HG02970 (cell line): ENCODE measurements around the gene CYP11A1.

Experiments
- ATAC-seq: cut with Tn5 transposase; IDR thresholded peaks from one replicate; pipeline ENCODE4 v1.9.1; 2021; ENCODE audit warnings: mild to moderate bottlenecking, moderate library complexity, moderate number of reproducible peaks; ENCODE audit not compliant: unreplicated experiment, low FRiP score

The CYP11A1 gene

DNA sequence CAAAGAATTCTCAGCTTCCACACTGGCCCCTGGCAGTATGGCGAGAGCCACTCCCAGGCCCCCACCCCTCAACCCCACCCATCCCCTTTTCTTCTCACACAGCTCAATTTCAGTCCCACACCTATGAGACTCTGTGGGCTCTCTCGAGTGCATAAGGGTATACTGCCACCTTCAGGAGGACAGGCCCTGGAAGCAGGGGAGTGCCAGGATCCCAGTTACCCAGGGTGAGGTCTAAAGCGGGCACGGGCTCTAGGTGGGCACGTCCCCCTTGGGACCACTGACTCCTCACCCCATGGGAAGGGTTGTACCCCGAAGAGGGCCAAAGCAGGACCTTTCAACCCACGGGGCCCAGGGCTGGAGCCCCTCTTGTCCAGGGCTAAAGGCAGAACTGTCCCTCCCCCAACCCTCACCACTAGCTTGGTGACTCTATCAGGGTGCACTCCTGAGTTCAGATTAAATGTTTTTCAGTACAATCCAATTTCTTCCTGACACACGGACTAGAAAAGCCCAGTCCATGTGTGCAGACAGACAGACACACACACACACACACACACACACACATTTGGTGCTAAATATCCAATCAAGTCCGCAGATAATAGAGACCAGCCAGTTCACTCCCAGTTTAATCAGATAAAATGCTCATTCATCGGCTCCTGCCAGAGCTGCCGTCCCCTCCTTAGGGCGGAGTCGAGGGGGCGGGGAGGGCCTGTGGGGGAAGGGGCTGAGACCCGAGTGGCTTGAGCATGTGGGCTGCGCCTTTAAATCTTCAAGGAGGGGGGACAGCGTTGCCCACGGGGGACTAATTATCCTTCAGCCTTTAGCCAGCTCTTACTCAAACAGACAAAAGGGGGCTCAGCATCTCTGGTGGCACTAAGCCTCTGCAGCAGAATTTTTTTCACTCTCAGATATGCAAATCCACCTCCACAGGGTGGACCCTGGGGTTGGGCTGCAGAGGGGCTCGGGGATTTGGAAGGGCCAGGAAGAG is 59.3 kb downstream of the CYP11A1 start:
- ATAC-seq, result no peak

DNA sequence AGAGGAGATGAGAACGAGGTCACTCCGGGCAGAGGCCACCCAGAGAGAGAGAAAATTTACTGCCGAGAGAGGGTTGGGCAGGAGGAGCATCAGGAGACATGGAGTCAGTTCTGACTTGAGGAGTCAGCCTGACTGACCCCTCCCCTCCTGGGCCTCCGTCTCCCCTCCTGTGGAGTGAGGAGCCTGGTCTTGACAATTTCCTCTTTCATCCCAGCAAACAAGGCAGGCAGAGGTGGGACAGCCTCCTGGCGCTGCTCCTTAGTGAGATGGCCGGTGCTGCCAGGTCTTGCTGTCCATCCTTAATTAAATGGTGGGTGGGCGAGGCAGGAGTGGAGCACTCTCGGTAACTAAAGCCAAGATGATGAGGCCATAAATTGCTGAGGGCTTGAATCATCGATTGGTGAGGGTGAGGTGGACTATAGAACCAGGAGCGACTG is 60.6 kb downstream of the CYP11A1 start:
- ATAC-seq, result no peak

DNA sequence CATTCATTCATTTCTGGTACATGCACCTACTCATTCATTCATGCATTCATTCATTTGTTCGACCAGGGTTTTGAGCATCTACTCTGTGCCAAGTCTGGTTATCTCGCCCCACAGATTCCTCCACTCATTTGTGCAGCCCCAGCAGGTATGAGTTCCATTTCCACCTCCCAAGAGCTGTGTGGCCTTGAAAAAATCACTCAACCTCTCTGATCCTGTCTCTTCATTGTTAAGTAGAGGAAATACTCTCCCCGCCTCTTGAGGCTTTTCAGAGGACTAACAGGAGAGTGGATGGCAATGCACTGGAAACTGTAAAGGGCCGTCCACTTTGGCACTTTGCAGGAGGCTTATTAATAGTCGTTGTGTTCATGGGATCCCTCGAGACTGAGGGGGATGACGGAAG is 61.8 kb downstream of the CYP11A1 start:
- no peak for ATAC-seq

DNA sequence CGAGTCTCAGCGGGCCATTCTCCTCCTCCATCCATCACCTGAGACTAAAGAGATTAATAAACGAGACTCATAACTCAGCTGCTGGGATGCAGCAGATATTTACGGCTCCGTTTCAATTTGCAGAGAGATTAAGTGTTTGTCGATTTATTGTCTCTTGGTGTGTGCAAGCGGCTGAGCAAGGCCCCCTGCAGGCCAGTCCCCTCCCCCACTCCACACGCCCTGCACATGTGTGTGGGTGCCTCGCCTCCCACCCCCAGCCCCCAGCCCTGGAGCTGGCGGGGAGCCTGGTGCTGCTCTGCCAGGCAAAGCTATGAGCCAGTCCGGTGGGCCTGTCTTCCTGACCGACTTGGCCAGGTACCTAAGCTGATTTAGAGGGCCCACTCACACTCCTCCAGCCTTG is 63.0 kb downstream of the CYP11A1 start:
- ATAC-seq, result no peak

DNA sequence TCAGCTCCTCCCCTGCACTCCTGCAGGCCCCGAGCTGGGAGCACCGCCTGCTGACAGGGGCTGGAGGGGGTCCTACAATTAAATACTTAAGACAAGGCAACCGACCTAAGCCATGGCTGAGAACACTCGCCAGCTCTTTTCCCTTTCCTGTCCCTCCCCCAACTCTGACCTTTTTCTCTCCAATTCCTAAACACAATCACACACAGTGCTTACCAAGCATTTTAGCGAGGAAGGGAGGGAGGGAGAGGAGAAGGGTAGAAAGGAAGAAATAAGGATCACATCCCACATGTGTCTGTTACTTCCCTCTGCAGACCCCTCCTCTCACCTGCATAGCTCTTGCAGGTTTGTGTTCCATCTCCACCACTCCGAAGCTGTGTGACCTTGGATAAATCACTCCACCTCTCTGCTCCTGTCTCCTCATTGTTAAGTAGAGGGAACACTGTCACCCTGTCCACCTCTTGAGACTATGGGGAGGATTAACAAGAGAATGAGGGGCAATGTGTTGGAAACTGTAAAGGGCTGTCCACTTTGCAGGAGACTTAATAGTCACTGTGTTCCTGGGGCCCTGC is 63.6 kb downstream of the CYP11A1 start:
- no peak for ATAC-seq

DNA sequence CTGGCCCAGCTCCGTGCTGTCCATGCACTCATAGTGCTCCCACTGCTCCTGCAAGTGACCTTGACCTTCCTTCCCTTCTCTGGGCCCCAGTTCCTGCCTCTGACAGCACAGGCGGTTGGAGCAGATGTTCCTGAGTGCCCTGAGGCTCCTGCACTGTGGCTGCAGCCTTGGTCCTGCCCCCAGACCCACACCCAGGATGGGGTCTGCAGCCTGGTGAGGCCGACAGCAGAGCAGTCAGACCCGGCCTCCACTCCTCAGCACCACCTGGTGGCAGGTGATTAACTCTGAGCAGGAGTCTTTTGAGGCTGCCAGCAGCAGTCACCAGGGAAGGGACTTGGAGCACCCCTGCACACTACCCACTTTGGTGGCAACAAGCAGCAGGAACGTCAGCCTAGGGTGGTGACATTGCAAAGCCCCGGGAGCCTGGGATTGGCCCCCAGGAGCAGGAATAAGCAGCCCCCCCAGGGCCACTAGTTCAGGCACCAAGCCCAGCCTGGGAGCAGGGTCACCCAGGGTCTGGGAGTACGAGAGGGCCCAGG is 64.6 kb downstream of the CYP11A1 start:
- ATAC-seq, result no peak

DNA sequence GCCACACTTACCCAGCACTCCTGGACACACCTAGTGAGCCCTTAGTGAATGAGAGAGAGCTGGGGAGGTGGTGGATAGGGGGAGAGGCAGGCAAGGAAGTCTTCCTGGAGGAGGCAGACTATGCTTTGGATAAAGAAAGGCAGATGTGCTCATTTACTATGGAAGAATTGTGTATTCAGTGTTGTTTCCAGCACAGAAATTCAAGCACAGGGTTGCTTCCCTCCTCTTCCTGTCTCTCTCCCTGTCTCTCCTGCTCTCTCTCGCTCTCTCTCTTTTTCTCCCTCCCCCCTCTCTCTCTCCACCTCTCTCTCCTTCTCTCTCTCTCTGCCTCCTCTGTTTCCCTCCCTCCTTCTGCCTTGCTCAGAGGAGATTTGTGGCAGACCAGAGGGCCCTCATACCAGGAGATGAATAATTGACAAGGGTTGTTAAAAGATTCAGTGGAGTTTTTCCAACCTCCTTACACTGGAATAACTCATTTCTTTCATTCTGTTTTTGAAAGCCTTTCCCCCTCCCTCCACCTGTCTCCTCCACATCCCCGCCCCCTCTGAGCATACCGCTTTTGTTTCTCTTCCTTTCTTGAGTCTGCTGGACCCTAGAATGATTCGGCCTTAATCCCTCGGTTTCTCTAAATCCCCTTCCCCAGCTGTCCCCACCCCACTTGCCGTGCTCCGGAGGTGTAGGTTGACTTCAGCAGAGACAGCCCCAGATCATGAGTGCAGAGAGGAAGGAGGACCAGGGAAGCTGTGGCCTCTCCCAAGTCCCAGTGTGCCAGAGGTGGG is 65.7 kb downstream of the CYP11A1 start:
- no peak for ATAC-seq

DNA sequence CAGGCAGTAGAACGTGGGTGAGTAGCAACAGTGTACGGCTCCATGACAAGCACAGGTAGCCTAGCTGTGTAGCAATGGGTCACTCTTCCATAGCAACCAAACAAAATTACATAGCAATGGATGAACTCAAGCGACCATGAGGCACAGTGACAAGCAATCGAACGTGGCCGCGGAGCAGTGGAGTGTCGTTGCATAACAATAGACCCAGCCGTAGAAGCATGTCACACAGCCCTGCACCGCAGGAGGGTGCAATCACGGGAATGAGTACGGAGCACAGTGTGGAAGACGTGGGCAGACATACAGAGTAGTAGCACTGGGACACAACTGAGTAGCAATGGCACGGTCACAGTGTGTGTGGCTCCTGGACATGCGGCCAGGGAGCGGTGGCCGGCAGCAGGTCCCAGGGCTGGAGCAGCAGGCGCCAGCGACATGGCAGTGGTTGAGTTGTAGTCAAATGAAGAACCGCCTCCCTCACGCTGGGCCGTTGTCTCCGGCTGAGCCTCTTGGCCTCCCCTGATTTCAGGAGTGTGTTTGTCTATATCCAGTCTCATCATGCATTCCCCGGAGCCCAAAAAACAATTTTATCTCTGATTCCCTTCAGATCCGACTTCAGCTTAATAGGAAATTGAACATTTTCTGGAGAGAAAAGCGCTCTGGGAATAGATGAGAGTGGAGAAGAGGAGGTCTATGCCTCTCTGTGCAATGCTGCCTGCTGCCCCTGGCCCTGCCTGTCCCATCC is 67.2 kb downstream of the CYP11A1 start:
- ATAC-seq, result no peak

DNA sequence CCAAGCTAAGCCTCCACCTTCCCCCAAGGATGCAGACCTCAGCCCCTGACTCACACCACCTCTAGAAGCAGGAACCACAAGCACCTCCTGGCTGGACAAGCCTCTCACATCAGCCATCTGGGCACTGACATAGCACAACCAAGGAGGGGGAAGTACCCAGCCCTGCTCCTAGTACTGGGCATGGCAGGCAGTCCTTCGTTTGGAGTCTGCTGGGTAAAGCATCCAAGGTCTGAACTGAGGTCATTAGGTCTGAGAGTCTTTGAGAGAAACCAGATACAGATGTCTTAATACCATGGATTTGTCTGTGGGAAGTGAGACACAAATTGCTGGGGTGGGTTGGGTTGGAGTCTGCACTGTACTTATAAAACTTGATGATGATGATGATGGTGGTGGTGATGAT is 69.6 kb downstream of the CYP11A1 start:
- no peak for ATAC-seq

DNA sequence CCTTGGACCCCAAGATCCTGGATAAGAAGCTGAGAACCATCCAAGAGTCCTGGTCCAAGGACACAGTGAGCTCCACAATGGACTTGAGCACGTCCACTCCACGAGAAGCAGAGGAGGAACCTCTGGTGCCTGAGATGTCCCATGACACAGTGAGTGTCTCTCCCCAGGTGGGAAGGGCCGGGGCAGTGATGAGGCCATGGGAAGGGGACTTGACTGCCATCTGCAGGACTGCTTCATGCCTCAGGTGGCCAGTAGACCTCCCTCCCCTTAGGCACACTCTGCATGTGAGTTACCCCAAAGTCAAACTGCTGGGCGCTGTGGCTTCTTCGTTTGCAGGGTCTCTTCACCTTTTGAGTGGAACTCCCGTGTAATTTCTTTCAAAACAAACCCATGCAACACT is 71.6 kb downstream of the CYP11A1 start:
- ATAC-seq, result no peak

DNA sequence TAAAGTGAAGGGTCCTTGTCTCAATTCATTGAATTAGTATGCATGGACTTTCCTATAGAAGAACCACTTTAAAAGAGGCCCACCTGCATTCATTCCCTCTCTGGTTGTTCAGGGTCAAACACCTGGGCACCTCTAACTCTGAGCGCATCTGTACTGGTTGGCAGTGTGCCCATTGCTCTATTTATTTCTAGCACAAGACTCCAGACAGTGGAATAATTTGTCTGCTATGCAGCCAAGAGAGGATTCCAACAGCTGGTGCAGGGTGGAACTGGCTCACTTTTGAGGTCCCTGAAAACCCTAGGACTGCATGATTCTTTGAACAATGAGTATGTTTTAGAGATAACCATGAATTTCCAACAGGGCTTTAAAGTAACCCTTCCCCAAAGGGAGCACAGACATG is 73.4 kb downstream of the CYP11A1 start:
- ATAC-seq, result no peak

DNA sequence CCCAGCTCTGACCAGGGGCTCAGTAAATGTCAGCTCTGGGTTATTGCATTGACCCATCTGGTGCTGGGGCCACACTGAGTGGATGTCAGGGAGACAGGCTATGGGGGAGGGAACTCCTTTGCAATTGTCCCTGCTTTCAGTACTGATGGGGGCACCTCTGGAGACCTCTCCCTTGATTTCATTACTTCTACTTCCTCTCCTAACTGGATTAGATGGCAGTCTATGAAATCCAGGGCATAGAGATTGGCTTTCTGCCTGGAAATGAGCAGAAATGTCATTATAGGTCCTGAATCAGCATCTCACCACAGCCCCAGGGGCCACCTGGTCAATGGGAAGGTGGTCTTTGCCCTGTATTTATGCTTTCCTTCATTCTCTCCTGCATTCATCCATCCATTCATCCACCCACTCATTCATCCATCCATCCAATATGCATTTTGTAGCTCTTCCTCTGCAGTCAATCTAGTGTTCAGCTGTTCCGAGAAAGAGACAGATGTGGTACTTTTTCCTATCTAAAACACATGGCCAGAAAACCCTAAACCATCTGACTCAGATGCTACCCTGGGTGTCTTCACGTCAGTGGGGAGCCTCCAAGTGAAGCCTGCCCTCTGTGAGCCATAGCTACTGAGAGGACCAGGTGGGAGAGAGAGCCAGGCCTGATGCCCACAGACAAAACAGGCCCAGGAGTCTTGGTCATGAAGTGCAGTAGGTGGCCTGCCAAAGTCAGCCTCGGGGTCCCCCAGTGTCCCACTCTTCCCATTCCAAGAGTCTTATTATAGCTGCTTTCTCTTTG is 74.2 kb downstream of the CYP11A1 start:
- no peak for ATAC-seq

DNA sequence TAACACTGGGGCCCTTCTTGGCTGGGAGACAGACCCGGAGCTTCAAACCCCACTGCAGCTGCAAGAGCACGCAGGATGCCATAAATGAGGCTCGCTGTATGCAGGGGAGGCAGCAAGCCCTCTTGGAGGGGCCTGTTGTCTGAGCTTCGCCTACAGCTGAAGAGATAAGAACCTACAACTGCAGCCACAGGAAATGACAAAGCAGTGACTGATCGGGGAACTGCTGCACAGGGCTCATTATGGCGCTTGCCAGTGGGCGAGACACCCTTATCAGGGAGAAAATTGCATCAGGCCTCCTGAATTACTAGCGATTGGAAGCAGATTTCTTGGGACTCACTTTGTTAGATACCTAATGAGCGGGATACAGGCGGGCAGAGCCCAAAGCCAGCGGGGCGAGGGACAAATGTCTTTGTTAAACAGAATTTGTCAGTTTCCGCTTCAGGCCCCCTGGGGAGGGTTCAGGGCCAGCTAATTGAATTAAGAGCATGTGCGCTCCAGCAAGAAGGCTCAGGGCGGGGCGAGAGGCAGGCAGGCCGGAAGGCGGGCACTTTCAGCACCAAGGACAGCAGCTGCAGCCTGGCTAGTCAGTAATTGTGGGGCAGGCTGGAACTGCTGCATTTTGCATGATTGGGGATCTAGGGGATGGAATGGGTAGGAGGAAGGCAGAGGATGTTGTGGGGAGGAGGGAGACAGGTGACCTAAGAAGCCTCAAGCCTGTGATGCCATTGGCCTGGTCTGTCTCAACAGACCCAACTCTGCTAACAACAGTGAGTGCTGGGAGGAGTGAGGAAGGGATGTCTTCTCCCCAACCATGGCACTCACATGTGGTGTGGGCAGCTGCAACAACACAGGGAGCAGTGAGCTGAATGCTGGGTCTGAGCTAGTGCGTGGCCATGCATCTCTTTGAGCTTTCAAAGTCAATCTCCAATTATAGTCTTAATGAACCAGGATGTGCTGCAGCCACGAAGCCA is 76.1 kb downstream of the CYP11A1 start:
- ATAC-seq, result no peak

DNA sequence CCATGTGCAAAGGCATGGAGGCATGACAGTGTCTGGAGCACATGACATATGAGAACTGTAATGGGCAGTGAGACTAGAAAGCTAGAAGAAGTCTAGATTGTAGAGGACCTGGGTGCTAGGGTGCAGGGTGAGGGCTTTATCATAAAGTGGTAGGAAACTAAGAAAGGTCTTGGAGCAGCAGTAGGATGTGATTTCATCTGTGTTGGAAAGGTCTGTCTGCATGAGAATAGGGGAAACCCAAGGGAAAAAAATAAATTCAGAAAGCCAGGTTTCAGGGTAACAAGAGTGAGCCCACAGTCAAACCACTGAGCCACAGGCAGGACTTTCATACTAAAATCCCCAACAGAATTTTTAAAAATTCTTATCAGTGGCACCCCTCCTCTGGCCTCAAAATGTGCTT is 76.8 kb downstream of the CYP11A1 start:
- ATAC-seq, result no peak

DNA sequence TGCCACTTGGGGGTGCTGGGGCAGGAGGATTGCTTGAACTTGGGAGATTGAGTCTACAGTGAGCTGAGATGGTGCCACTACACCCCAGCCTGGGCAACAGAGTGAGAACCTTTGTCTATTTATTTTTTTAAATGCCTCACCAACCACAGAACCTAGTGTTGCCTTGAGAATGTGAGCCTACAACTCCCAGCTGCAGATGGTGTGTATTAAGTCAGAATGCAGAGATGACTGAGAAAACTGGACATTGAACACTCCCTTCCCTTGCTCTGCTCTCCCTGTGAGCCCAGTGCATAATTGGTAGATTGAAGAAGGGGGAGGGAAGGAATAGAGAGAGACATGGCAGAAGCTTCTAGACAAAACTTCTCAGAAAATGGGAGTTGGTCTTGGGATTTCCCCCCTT is 77.8 kb downstream of the CYP11A1 start:
- ATAC-seq, result no peak
